ENCODE measurements around the gene SCD. TPM values are rescaled to one million over a fixed set of nuclear protein-coding genes. Genes with fewer than 3 reads are reported as not detected.

The SCD gene
- total and polyA plus RNA-seq, 2 of the 13 experiments (the other 11 are each of a cell fraction or from before 2014, with no cell fraction given), result 492 to 512 TPM

DNA sequence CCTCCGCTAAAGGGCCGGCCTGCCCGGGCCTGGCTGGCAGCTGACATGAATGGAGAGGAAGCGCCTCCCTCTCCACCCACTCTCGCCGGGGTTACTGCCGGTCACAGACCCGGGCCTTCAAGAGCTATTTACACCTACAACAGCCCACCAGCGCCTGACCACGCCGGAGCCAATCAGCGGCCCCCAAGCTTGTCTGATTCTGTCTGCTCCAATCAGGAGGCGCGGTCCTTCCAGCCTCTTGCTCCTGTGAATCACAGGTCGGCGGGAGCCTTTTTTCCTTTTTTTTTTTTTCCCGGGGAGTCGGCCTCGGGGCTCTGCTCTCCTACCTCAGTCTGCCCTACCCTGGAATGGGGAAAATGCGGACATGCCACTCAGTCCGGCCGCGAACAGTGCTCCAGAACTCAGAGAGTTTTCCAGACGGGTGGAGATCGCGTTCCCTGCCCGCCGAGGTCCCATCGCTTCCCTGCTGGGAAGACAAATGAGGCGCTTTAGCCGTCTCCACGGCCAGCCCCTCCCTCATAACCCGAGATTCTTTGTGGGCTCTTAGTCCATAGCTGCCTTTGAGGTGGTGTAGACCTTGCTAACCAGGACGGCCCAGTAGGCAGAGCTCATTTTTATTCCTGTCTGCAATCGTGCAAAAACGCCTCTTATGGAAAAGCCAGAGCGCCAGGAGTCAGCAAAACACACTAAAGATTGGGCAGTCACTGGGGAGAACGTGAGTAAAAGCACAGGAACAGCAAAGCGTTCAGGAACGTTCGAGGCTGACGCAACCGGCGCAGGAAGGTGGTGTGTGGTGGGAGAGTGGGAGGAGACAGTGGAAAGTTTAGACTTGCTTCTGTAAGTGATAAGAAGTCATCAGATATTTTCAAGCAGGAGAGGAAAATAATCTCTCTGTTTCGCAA lies 26.5 kb downstream of the SCD start (continued):
- TF ChIP-seq, protein P1, sequence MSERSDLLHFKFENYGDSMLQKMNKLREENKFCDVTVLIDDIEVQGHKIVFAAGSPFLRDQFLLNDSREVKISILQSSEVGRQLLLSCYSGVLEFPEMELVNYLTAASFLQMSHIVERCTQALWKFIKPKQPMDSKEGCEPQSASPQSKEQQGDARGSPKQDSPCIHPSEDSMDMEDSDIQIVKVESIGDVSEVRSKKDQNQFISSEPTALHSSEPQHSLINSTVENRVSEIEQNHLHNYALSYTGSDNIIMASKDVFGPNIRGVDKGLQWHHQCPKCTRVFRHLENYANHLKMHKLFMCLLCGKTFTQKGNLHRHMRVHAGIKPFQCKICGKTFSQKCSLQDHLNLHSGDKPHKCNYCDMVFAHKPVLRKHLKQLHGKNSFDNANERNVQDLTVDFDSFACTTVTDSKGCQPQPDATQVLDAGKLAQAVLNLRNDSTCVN (CRISPR knock-in tag; IDR thresholded peaks at IDR 0.05; ENCODE audit: borderline replicate concordance), result peak; percentile 29; the same call in 1 of the 2 replicates
- peak; percentile 32; the same call in 1 of the 2 replicates for TF ChIP-seq PHF20 (CRISPR knock-in tag; IDR thresholded peaks at IDR 0.05)
- 0 out of 2 replicates have a peak, but pooled peaks have one; percentile 21 for TF ChIP-seq XBP1 (CRISPR knock-in tag; IDR thresholded peaks at IDR 0.05)
- no peak for TF ChIP-seq TRIM24 (CRISPR knock-in tag; IDR thresholded peaks at IDR 0.05)
- peak; percentile 89 for TF ChIP-seq MEF2D (CRISPR knock-in tag; IDR thresholded peaks at IDR 0.05)
- no peak for TF ChIP-seq SCMH1 (CRISPR knock-in tag; IDR thresholded peaks at IDR 0.05; ENCODE audit: borderline replicate concordance)
- TF ChIP-seq FLYWCH1 (CRISPR knock-in tag; IDR thresholded peaks at IDR 0.05), result no peak
- 0 out of 2 replicates have a peak, but pooled peaks have one; percentile 30 for TF ChIP-seq KDM6A (CRISPR knock-in tag; IDR thresholded peaks at IDR 0.05; ENCODE audit: low read depth)
- TF ChIP-seq, protein P2, sequence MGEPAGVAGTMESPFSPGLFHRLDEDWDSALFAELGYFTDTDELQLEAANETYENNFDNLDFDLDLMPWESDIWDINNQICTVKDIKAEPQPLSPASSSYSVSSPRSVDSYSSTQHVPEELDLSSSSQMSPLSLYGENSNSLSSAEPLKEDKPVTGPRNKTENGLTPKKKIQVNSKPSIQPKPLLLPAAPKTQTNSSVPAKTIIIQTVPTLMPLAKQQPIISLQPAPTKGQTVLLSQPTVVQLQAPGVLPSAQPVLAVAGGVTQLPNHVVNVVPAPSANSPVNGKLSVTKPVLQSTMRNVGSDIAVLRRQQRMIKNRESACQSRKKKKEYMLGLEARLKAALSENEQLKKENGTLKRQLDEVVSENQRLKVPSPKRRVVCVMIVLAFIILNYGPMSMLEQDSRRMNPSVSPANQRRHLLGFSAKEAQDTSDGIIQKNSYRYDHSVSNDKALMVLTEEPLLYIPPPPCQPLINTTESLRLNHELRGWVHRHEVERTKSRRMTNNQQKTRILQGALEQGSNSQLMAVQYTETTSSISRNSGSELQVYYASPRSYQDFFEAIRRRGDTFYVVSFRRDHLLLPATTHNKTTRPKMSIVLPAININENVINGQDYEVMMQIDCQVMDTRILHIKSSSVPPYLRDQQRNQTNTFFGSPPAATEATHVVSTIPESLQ (CRISPR knock-in tag; conservative IDR thresholded peaks at IDR 0.05), result peak; percentile 22; the same call in 1 of the 2 replicates
- no peak for TF ChIP-seq ZFP90 (CRISPR knock-in tag; IDR thresholded peaks at IDR 0.05; ENCODE audit: borderline replicate concordance)
- 0 out of 2 replicates have a peak, but pooled peaks have one; percentile 59 for TF ChIP-seq ZNF234 (CRISPR knock-in tag; conservative IDR thresholded peaks at IDR 0.05)
- TF ChIP-seq, protein P3, sequence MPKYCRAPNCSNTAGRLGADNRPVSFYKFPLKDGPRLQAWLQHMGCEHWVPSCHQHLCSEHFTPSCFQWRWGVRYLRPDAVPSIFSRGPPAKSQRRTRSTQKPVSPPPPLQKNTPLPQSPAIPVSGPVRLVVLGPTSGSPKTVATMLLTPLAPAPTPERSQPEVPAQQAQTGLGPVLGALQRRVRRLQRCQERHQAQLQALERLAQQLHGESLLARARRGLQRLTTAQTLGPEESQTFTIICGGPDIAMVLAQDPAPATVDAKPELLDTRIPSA (CRISPR knock-in tag; IDR thresholded peaks at IDR 0.05; ENCODE audit: borderline replicate concordance), result no peak
- no peak; the same call in 1 of the 2 replicates for TF ChIP-seq ISX (CRISPR knock-in tag; conservative IDR thresholded peaks at IDR 0.05)
- TF ChIP-seq, protein P4, sequence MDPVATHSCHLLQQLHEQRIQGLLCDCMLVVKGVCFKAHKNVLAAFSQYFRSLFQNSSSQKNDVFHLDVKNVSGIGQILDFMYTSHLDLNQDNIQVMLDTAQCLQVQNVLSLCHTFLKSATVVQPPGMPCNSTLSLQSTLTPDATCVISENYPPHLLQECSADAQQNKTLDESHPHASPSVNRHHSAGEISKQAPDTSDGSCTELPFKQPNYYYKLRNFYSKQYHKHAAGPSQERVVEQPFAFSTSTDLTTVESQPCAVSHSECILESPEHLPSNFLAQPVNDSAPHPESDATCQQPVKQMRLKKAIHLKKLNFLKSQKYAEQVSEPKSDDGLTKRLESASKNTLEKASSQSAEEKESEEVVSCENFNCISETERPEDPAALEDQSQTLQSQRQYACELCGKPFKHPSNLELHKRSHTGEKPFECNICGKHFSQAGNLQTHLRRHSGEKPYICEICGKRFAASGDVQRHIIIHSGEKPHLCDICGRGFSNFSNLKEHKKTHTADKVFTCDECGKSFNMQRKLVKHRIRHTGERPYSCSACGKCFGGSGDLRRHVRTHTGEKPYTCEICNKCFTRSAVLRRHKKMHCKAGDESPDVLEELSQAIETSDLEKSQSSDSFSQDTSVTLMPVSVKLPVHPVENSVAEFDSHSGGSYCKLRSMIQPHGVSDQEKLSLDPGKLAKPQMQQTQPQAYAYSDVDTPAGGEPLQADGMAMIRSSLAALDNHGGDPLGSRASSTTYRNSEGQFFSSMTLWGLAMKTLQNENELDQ (CRISPR knock-in tag; IDR thresholded peaks at IDR 0.05; ENCODE audit: borderline replicate concordance), result no peak
- TF ChIP-seq, protein P5, sequence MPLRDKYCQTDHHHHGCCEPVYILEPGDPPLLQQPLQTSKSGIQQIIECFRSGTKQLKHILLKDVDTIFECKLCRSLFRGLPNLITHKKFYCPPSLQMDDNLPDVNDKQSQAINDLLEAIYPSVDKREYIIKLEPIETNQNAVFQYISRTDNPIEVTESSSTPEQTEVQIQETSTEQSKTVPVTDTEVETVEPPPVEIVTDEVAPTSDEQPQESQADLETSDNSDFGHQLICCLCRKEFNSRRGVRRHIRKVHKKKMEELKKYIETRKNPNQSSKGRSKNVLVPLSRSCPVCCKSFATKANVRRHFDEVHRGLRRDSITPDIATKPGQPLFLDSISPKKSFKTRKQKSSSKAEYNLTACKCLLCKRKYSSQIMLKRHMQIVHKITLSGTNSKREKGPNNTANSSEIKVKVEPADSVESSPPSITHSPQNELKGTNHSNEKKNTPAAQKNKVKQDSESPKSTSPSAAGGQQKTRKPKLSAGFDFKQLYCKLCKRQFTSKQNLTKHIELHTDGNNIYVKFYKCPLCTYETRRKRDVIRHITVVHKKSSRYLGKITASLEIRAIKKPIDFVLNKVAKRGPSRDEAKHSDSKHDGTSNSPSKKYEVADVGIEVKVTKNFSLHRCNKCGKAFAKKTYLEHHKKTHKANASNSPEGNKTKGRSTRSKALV (CRISPR knock-in tag; IDR thresholded peaks at IDR 0.05), result no peak
- TF ChIP-seq REXO4 (CRISPR knock-in tag; IDR thresholded peaks at IDR 0.05; ENCODE audit: borderline replicate concordance), result no peak
- TF ChIP-seq IRX3 (CRISPR knock-in tag; IDR thresholded peaks at IDR 0.05; ENCODE audit: borderline replicate concordance, low read depth), result no peak
- peak; percentile 60; the same call in 1 of the 2 replicates for TF ChIP-seq BORCS8-MEF2B (CRISPR knock-in tag; IDR thresholded peaks at IDR 0.05)
- TF ChIP-seq, protein P6, sequence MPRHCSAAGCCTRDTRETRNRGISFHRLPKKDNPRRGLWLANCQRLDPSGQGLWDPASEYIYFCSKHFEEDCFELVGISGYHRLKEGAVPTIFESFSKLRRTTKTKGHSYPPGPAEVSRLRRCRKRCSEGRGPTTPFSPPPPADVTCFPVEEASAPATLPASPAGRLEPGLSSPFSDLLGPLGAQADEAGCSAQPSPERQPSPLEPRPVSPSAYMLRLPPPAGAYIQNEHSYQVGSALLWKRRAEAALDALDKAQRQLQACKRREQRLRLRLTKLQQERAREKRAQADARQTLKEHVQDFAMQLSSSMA (CRISPR knock-in tag; IDR thresholded peaks at IDR 0.05), result no peak
